GM18907 (cell line): Measurements from ENCODE around the gene GALNT10.

Experiments
- ATAC-seq: cut with Tn5 transposase; IDR thresholded peaks from one replicate; pipeline ENCODE4 v1.9.1; 2021; ENCODE audit warnings: mild to moderate bottlenecking, moderate library complexity; ENCODE audit not compliant: unreplicated experiment

The GALNT10 gene

DNA sequence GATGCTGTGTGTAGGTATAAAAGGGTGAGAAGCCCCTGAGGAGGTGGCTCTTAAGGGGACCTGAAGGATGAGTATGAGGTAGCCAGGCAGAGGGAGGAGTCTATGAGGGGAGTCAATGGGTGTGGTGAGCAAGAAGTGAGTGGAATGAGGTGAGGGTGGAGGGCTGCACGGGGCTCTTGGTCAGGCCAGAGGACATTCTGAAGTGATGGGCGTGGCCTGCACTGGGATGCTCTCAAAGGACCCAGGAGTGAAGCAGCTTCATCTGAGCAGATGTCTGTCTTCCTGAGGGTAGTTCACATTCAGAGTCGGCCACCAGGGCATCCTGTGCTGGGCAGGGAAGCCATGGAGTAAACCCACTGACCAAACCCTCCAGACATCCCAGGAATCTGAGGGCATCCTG, 210.1 kb downstream of the GALNT10 start:
- no peak for ATAC-seq

DNA sequence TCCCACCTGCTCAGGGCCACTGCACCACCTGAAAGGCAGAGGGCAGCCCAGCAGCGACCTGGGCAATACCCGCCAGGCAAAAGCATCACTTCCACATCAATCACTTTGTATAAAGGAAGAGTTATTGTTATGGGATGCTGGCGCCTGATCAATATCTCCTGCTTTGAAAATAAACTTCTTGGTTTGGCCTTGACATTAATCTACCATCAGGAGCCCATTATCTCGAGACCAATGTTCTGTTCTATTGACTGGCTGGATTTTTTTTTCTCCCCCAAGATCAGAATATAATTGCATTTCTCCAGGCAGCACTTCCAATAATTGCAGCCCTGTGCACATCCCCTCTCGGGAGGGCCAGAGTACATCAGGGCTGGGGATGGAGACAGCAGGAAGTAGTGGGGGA, 210.8 kb downstream of the GALNT10 start:
- no peak for ATAC-seq

DNA sequence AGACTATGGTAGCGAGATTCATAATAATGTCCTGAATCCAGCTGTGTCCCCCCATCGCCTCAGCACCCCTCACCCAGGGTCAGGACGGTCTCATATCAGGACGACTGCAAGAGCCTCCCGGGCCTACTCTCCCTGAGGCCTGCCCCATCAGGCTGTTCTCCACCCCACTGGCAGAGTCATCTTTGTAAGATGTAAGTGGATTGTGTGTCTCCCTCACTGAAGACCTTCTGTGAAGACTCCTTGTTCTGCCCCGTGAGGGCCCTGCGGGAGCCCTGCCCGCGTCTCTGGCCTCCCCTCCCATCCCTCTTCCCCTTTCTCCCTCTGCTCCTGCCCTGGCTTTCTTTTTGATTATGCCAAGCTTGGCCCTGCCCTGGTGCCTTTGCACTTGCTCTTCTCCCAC, 211.4 kb downstream of the GALNT10 start:
- ATAC-seq = no peak

DNA sequence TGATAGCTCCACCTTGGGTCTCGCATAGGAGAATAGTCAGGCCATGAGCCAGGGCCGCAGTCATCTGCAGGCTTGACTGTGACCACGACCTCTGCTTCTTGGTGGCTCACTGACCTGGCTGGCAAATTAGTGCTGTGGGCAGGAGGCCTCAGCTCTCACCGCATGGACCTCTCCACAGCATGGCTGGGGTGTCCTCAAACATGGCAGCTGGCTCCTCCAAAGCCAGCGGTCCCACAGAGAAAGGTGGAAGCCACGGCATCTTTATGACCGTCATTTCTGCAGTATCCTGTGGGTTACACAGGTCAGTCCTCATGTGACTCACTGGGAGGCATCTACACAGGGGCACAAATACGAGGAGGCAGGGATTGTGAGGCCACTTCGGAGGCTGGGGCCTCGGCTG, 212.1 kb downstream of the GALNT10 start:
- ATAC-seq = no peak

DNA sequence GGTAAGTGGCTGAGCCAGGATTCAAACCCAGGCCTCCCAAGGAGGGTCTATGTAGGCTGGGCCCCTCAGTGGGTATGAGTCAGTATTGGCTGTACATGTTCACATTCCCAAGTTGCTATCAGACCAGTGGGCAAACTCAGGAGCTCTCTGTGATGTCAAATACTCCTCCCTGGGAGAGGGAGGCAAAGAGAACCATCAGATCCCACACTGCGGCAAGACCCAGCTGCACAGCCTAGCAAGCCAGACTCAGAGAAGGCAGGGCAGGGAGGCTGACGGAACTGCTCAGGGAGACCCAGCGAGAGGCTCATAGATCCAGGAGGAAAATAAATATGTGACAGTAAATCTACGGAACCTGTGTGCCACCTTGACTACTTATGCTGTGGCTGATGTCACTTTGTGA, 212.7 kb downstream of the GALNT10 start:
- no peak for ATAC-seq

DNA sequence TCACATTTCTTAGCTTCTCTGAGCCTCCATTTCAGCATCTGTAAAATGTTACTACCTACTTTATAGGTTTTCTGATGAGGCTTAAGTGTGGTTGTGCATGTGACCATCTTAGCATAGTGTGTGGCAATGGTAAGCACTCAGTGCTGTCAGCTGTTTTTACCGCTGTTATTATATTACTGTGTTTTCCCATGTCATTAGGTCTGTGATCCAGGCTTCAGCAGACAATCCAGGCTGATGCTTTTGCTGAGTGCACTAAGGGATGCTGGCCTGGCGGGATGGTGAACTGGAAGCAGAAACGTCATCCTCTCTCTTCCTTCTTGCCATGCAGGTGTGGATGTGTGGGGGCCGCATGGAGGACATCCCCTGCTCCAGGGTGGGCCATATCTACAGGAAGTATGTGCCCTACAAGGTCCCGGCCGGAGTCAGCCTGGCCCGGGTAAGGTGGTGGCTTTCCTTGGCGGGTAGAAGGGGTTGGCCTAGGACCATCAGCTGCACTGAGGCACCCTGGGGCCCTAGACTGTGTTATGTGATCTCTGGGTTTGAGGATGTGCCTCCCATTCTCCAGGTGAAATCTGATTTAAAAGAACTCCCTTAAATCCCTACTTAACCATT, 213.3 kb downstream of the GALNT10 start:
- ATAC-seq = no peak

DNA sequence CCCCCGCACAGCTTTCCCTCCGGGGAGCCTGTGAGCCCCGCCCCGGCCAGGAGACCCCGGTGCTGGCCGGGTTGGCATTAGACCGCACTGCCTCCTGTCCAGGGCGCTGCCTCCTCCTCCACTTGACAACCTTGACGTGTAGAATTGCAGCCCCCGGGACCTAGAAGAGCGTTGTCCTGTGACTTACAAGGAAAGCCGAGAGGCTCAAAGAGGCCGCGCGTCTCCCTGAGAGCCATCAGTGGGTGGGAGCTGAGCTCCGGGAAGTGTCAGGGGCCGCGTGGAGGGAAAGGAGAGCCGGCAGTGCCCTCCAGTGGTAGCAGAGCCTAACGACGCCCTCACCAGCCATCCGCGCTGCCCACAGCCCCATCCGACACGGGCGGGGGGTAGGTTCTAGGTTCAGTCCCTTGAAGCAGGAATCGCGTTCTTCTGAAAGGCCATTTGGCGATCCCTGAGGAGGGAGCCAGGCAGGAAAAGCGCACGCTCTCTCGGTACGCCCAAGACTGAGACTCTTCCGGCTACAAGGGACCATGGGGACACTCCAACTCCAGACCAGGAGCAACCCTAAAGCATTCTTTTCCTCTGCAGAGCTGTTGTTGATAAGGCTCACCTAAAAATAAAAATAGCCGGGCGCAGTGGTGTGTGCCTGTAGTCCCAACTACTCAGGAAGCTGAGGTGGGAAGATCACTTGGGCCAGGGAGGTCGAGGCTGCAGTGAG, 214.7 kb downstream of the GALNT10 start:
- peak; percentile 97 for ATAC-seq

DNA sequence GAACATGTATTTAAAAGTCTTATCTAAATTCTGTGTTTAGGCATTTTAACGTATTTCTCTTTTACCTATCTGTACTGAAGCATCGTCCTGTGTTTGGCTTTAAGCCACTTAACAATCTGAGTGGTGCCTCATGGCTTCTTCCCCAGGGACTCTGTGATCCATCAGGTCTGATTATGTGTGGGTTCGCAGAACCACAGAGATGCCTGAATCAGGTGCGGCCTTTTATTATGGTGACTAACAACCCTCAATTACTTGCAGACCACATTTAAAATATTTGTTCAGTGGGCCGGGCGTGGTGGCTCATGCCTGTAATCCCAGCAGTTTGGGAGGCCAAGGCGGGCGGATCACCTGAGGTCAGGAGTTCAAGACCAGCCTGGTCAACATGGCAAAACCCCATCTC, 215.7 kb downstream of the GALNT10 start:
- no peak for ATAC-seq

DNA sequence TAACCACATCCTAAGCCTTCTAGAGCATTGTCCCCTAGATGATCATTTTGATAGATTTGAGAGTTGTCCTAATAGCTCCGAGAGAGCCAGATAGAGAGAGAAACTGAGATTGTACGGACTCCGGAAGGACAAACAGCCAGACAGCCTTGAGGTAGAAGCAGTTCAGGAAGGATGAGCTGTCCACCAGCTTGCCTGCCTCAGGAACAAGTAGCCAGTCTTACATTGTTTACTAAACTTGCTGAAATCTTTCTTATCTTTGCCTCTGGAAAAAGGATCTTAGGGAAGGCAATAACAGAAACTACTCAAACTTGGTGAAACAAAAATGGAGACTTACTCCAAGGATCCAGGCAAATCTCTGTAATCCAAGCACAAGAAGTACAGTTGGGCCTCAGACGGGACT, 216.3 kb downstream of the GALNT10 start:
- no peak for ATAC-seq

DNA sequence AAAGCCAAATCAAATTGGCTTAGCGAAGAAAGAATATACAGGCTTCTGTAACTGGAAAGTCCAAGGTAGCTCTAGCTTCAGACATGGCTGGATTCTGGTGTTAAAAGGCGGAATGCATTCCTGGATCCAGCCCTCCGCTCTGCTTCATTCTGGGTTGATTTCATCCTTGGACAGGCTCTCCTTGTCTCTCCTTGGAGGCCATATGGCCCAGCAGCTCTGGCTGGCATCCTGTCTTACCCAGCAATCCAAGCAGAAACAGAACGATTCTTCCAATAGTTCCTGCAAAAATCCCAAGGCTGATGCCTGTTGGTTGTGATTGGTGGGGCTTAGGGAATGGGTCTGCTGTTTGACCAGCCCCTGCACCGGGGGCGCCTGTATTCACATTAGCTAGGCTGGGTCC, 218.3 kb downstream of the GALNT10 start:
- ATAC-seq = no peak

DNA sequence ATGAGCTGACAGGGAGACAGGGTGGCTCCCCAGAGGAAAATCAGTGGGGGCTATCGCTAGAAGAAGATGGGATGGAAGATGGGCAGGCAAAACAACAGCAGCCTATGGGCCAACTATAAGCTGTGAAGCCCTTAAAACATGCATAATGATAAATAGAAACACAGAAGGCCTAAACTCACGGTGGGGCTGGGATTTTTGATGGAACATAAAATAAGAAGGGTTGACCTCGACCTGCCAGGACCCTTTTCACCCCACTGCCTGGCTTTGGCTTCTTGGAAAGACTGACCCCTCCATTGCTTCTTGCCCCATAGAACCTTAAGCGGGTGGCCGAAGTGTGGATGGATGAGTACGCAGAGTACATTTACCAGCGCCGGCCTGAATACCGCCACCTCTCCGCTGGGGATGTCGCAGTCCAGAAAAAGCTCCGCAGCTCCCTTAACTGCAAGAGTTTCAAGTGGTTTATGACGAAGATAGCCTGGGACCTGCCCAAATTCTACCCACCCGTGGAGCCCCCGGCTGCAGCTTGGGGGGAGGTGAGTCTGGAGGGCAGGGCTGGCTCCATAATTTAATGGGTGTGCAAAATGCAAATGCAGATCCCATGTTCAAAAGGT, 218.8 kb downstream of the GALNT10 start:
- no peak for ATAC-seq

DNA sequence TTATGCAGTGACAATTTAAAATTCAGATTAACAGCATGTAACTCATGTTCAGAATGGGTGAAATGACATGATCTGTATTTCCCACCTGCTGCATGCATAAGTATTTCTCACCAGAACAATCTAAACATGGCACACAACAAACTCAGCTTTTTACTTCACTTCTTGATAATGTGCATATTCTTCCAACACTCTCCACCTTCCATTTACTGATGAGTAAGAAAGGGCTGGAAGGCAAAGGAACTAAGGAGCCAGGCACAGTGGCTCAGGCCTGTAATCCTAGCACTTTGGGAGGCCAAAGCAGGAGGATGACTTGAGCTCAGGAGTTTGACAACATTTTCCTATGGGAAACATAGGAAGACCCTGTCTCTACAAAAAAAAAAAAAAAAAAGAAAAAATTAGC, 219.5 kb downstream of the GALNT10 start:
- ATAC-seq = no peak

DNA sequence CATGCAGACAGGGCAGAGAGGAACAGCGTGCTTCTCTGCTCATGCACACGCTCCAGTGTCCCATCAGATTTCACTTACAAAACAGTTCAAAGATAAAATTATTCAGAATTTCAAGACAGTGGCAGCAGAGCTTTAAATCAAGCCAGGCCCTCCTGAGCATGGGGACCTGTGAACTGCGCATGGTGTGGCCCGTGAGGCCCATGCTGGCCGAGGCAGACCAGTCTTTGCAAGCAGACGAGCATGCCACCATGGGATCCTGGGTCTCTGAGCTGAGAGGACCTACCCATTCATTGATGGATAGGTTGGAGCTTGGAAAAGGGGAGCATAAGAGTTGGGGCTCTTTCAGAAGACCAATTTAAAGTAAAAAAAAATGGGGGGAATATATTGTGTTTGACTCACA, 220.3 kb downstream of the GALNT10 start:
- no peak for ATAC-seq

DNA sequence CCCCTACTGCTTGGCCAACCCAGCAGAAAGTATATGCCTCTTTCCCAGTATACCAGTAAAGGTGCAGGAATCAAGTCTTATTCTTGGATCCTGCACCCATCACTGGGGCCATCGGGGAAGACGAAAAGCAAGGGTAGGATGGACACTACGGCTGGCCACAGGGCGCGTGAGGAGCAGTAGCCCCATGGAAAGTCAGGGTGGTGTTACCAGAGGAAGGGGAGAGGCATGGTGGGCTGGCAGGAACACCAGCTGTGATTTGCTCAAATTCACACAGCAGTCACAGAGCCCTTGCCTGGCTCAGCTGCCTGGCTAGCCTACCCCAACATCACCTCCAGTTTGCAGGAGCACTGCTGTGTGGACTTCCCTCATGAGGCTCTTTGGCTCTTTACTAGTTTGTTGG, 220.8 kb downstream of the GALNT10 start:
- ATAC-seq = no peak

DNA sequence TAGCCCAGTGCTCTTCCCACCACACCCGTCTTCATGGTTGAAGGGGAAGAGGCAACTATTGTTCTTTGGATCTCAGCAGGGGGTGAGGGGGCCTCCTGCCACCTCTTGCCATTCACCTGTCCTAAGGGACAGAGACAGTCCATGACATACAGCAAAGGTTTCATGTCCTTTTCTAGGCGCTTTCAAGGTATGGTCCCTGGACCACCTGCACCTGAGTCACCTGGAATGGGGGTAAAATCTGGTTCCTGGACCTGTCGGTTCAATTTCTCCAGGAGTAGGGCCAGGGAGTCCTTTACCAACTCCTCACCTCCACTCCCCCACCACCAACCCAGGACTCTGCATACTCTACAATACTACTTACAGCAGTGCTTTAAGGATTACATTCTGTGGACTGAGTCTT, 221.8 kb downstream of the GALNT10 start:
- no peak for ATAC-seq

DNA sequence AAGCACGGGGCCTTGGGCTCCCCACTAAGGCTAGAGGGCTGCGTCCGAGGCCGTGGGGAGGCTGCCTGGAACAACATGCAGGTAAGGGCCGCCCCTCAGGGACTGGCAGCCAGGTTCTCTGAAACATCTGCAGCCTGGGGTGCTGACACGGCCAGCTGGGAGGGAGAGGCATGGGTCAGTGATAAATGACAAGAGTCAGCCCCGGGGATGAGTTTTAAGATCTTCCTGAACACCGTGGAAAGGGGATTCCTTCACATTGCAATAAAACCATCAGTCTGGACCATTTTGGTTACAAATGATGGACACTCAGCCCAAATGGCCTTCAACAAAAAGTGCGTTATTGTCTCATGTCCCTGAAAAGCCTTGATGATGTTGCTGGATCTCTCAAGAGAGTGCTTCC, 222.4 kb downstream of the GALNT10 start:
- ATAC-seq = no peak

DNA sequence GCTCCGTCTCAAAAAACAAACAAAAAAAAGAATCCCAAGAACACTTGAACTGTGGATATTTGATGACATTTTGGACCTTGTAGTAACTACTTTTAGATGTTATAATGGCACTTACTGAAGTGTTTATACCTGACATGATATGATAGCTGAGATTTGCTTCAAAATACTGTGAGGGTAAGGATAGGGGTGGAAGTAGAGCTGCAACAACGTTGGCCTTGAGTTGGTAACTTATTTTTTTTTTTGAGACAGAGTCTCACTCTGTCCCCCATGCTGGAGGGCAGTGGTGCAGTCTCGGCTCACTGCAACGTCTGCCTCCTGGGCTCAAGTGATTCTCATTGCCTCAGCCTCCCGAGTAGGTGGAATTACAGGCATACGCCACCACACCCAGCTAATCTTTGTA, 224.6 kb downstream of the GALNT10 start:
- no peak for ATAC-seq

DNA sequence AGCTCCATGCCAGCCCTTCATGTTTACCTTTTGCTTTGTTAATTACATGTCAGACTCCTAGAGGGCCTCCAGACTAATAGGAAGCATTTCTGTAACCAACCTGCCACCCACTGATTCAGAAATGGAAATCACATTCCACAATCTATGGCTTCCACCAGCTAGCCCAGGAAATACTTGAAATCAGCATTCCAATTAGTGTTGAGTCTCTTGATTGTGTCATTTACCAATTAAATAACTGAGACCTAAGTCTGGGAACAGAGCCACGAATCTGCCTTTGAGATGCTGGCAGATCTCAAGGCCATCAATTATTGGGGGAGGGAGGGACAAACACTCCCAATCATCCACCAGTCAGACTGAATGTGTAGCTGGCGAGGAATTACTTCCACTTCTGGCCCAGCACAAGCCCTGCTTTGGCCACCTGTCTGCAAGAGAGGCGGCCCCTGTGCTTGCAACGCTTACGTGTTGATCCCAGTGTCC, 227.8 kb downstream of the GALNT10 start:
- no peak for ATAC-seq

DNA sequence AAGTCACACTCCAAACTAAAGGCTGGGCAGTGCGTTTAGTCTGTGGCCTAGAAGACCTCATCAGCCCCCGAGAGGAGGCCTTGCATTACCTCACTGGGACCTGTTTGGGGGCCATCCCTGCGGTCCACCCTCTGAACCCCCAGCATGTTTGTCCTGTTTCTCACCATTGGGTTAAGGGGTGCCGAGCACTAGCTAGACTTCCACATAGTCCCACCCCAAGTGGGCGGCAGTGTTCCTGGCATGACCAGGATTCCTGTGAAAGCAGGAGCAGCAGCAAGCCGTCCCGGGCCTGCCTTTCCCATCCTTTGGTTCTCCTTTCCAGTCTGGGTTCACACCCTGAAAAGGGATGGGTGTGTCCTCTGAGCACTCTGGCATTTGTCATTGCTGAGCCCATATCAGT, 228.7 kb downstream of the GALNT10 start:
- ATAC-seq = no peak

DNA sequence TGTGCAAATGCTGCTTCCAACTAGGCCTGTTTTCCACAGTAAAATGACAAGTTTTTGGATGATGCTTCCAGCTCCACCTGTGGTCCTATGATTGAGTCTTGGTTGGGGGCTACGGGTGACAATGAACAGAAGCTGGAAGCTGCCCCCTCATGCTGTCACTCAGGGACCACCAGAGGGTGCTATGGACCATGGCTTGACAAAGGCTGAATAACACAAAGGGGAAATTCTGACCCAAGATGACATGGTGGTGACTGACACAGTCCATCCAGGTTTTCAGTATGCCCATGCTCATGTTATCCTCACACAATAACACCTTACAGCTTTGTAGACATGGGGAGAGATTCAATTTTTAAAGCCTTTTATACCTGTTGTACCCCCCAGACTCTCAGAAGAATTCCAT, 231.3 kb downstream of the GALNT10 start:
- ATAC-seq = peak; percentile 47

DNA sequence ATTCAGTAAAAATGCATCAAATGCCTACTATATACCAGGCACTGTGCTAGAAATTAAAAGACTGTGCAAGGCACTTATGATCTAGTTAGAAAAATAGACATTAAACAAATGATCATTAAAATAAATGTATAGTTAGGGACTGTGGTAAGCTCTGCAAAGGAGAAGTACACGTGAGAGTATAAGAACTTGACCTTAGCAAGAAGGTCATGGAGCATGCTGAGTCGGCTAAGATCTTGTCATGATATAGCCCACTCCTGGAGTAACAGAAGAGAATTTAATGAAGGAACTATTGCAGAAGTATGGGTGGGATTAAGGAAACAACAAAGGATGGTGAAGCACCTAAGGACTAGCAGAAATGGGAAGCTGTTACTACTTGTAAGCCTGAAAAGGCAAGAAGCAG, 231.8 kb downstream of the GALNT10 start:
- no peak for ATAC-seq

DNA sequence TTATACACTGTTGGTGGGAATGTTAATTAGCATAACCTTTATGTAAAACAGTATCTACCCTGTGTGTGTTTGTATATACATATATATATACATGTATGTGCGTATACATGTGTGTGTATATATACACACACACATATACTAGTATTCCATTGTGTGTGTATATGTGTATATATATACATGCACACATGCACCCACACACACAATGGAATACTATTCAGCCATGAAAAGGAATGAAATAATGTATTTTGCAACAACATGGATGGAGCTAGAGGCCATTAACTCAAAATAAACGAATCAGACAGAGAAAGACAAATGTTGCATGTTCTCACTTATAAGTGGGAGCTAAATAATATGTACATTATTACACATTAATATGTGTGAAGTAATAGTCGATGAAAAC, 237.7 kb downstream of the GALNT10 start:
- ATAC-seq = no peak
